ENCODE measurements around the gene DOCK2.
"Not testable (repeated sequence)": the region's sequence is repeated elsewhere in the genome, so short reads cannot be mapped to it uniquely, and the experiment has no call there.

The DOCK2 gene

DNA sequence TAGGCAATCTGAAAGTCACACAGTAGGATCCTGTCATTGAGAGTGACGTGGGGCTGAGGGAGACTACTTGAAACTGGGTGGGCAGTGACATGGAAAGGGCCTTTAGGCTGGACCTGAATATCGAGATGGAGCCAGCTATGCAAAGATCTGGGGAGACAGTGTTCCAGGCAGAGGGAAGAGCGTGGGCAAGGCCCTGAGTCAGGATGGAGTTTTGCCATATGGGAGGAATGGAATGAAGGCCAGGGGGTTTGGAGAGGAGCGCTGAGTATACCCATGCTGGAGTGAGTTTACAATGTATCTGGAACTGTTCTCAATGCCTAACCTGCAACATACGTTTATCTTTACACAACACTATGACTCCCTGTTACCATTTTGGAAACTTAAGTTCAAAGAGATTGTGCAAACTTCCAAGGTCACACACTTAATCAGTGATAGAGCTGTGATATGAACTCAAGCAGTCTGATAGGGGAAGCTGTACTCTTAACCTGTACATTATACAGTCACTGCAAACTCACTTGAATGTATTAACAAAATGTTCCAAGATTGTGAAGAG is 309.7 kb downstream of the DOCK2 start:
- Histone ChIP-seq H3K9me3 (ENCODE audit: control insufficient read depth, insufficient read depth, low read length) (no peaks in the 10 kb centered on the region), H3K36me3 (ENCODE audit: insufficient read depth, low read length) (no peaks in the 10 kb centered on the region), H3K4me1 (ENCODE audit: insufficient read depth, low read length) (peaks cover 9% of the 10 kb centered on the region; the same call in 1 of the 2 replicates), H3K9ac (ENCODE audit: low read depth, low read length) (no peak overlapping the region)

DNA sequence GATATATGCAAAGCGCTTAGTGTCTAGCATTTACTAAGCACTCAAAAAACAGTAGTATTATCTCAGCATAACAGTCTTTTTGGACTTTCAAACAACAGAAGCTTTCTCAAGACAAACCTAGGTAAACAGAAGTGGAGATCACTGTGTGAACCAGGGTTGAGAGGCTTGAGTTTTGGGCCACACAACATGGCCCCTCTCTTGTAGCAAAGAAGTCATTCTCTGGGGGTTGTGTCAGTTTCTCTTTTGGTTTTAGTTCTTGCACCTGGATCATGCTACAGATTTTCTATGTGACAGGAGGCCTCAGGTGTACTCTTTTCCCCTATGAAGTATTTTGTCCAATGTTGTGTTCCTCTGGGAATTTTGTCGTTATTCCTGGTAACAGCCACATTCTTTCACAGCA is 313.3 kb downstream of the DOCK2 start:
- Histone ChIP-seq H3K36me3 (ENCODE audit: insufficient read depth, low read length) (no peaks in the 10 kb centered on the region), H3K9ac (ENCODE audit: low read depth, low read length) (no peak overlapping the region), H3K4me1 (ENCODE audit: insufficient read depth, low read length) (peaks cover 7% of the 10 kb centered on the region; the same call in 1 of the 2 replicates), H3K9me3 (ENCODE audit: control insufficient read depth, insufficient read depth, low read length) (no peaks in the 10 kb centered on the region)

GRCh38 chr5:169953196-169953595 is 316.1 kb downstream of the DOCK2 start:
- H3K4me1 ChIP-seq (ENCODE audit: insufficient read depth, low read length); H3K9me3 ChIP-seq (ENCODE audit: control insufficient read depth, insufficient read depth, low read length); H3K9ac ChIP-seq (ENCODE audit: low read depth, low read length); H3K36me3 ChIP-seq (ENCODE audit: insufficient read depth, low read length): not testable (repeated sequence)

- H3K4me1 ChIP-seq (ENCODE audit: insufficient read depth, low read length): peaks cover 6% of the 10 kb centered on the region; the same call in 1 of the 2 replicates
- H3K9ac ChIP-seq (ENCODE audit: low read depth, low read length): no peak overlapping the region
- H3K36me3 ChIP-seq (ENCODE audit: insufficient read depth, low read length): no peaks in the 10 kb centered on the region; the same call in 1 of the 2 replicates
- no peaks in the 10 kb centered on the region for H3K9me3 ChIP-seq (ENCODE audit: control insufficient read depth, insufficient read depth, low read length)
Observed at GRCh38 chr5:169954786-169955185, 317.7 kb downstream of the DOCK2 start.

- H3K36me3 ChIP-seq (ENCODE audit: insufficient read depth, low read length): no peaks in the 10 kb centered on the region; the same call in 1 of the 2 replicates
- H3K9me3 ChIP-seq (ENCODE audit: control insufficient read depth, insufficient read depth, low read length): no peaks in the 10 kb centered on the region
- H3K9ac ChIP-seq (ENCODE audit: low read depth, low read length): no peak overlapping the region
- peaks cover 6% of the 10 kb centered on the region; the same call in 1 of the 2 replicates for H3K4me1 ChIP-seq (ENCODE audit: insufficient read depth, low read length)
Observed at GRCh38 chr5:169956126-169956525, 319.1 kb downstream of the DOCK2 start.

- Histone ChIP-seq H3K4me1 (ENCODE audit: insufficient read depth, low read length) (peaks cover 6% of the 10 kb centered on the region; the same call in 1 of the 2 replicates), H3K9ac (ENCODE audit: low read depth, low read length) (no peak overlapping the region), H3K36me3 (ENCODE audit: insufficient read depth, low read length) (no peaks in the 10 kb centered on the region; the same call in 1 of the 2 replicates), H3K9me3 (ENCODE audit: control insufficient read depth, insufficient read depth, low read length) (no peaks in the 10 kb centered on the region)
Observed at GRCh38 chr5:169956756-169957155, 319.7 kb downstream of the DOCK2 start.

GRCh38 chr5:169958278-169958677 is 321.2 kb downstream of the DOCK2 start:
- H3K9ac ChIP-seq (ENCODE audit: low read depth, low read length): no peak overlapping the region
- no peaks in the 10 kb centered on the region; the same call in 1 of the 2 replicates for H3K36me3 ChIP-seq (ENCODE audit: insufficient read depth, low read length)
- peaks cover 6% of the 10 kb centered on the region; the same call in 1 of the 2 replicates for H3K4me1 ChIP-seq (ENCODE audit: insufficient read depth, low read length)
- no peaks in the 10 kb centered on the region for H3K9me3 ChIP-seq (ENCODE audit: control insufficient read depth, insufficient read depth, low read length)

DNA sequence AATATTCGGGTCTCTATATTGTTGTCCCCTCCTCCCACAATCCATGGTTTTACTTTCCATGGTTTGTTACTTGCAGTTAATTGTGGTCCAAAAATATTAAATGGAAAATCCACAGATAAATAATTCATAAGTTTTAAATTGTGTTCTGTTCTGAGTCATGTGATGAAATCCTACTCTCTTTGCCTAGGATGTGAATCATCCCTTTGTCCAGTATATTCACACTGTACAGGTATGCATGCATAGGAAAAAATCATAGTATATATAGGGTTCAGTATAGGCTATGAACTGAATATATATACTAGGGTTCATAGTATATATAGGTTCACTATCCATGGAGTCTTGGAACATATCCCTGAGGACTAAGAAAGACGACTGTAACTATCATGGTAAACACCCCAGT is 323.6 kb downstream of the DOCK2 start:
- Histone ChIP-seq H3K36me3 (ENCODE audit: insufficient read depth, low read length) (no peaks in the 10 kb centered on the region; the same call in 1 of the 2 replicates), H3K9ac (ENCODE audit: low read depth, low read length) (no peak overlapping the region), H3K9me3 (ENCODE audit: control insufficient read depth, insufficient read depth, low read length) (no peaks in the 10 kb centered on the region), H3K4me1 (ENCODE audit: insufficient read depth, low read length) (peaks cover 13% of the 10 kb centered on the region)

DNA sequence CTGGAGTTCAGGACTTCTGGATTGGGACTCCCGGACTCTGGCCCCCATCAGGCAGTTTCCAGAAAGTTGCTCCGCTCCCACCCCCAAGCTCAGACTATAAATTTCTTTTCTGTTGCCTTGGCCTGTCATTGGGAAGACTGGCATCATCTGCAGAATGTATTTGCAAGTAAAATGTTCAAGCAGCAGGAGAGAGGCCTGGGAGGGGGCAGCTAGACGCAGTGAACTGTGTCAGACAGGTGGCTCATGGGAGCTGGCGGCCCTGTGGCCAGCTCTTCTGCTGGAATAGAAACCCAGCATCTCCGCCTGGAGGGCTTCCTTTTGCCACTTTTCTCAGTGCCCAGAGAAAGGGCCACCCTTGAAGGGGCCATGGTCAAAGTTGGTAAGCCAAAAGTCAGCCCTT is 327.2 kb downstream of the DOCK2 start:
- H3K9ac ChIP-seq (ENCODE audit: low read depth, low read length): no peak overlapping the region
- no peaks in the 10 kb centered on the region for H3K9me3 ChIP-seq (ENCODE audit: control insufficient read depth, insufficient read depth, low read length)
- H3K36me3 ChIP-seq (ENCODE audit: insufficient read depth, low read length): no peaks in the 10 kb centered on the region
- H3K4me1 ChIP-seq (ENCODE audit: insufficient read depth, low read length): peaks cover 7% of the 10 kb centered on the region; the same call in 1 of the 2 replicates

DNA sequence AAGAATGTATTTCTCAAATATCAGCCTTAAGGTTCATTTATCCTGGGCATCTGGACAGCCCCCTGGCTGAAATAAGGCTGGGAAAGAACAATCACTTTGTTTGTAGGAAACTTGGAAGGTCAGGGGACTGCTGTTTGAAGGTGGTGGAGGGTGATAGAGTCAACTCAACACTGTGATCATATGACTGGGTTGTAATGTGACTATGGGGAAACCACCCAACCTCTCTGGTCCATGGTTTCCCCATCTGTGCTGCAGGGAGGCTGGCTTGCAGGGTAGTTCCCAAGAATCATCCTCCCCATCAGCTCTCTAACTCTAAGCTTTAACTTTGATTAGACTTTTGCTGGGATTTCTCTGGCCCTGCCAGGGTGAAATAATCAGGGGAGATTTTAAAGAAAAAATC is 333.3 kb downstream of the DOCK2 start:
- Histone ChIP-seq H3K4me1 (ENCODE audit: insufficient read depth, low read length) (peaks cover 13% of the 10 kb centered on the region), H3K9ac (ENCODE audit: low read depth, low read length) (no peak overlapping the region), H3K9me3 (ENCODE audit: control insufficient read depth, insufficient read depth, low read length) (no peaks in the 10 kb centered on the region), H3K36me3 (ENCODE audit: insufficient read depth, low read length) (no peaks in the 10 kb centered on the region)

DNA sequence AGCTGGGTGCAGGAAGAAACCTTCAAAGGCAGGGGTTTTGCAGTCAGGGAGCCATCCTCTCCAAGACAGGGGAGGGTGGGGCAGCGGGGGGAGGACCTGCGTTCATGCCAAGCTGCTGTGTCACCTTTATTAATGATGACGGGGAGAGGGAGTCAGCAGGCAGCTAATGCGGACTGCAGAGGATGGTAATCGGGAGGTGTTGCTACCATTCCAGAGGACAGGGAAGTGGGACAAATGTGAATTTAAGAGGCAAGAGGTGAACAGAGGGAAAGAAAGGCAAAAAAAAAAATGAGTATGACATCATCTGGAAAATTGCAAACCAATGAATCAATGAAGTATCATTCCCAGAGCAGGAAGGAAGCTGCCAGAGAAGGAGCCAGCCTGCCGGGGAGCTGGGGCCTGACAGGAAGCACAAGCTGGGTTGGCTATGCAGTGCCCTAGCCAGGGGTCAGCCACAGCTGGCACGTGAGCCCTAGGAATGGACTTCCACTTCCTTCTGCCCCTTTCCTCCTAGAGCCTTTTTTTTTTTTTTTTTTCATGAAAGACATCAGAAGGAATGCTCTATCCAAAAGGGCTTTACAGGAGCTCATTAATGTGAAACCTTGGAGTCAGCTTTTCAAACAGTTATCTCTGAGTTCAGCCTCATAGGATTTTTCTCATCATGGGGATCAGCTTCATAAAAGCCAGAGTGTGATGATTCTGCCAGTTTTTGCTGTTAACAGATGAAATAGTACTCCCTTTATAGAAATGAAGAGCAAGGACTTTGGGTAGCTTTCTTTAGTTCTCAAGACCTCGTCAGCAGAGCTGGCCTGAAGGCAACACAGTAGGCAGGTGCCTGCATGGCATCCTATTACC is 334.1 kb downstream of the DOCK2 start:
- Histone ChIP-seq H3K36me3 (ENCODE audit: insufficient read depth, low read length) (no peaks in the 10 kb centered on the region), H3K9me3 (ENCODE audit: control insufficient read depth, insufficient read depth, low read length) (no peaks in the 10 kb centered on the region), H3K9ac (ENCODE audit: low read depth, low read length) (no peak overlapping the region), H3K4me1 (ENCODE audit: insufficient read depth, low read length) (peaks cover 15% of the 10 kb centered on the region)

- peaks cover 22% of the 10 kb centered on the region for H3K4me1 ChIP-seq (ENCODE audit: insufficient read depth, low read length)
- H3K36me3 ChIP-seq (ENCODE audit: insufficient read depth, low read length): no peaks in the 10 kb centered on the region
- H3K9me3 ChIP-seq (ENCODE audit: control insufficient read depth, insufficient read depth, low read length): no peaks in the 10 kb centered on the region
- no peak overlapping the region for H3K9ac ChIP-seq (ENCODE audit: low read depth, low read length)
Observed at GRCh38 chr5:169971780-169972179, 334.7 kb downstream of the DOCK2 start.

- Histone ChIP-seq H3K36me3 (ENCODE audit: insufficient read depth, low read length) (no peaks in the 10 kb centered on the region), H3K4me1 (ENCODE audit: insufficient read depth, low read length) (peaks cover 34% of the 10 kb centered on the region), H3K9me3 (ENCODE audit: control insufficient read depth, insufficient read depth, low read length) (no peaks in the 10 kb centered on the region), H3K9ac (ENCODE audit: low read depth, low read length) (no peak overlapping the region)
Observed at GRCh38 chr5:169973056-169973455, 336.0 kb downstream of the DOCK2 start.

GRCh38 chr5:169974121-169974770 is 337.2 kb downstream of the DOCK2 start:
- Histone ChIP-seq H3K9ac (ENCODE audit: low read depth, low read length) (no peak overlapping the region), H3K36me3 (ENCODE audit: insufficient read depth, low read length) (no peaks in the 10 kb centered on the region), H3K4me1 (ENCODE audit: insufficient read depth, low read length) (peaks cover 44% of the 10 kb centered on the region), H3K9me3 (ENCODE audit: control insufficient read depth, insufficient read depth, low read length) (no peaks in the 10 kb centered on the region)
